Endothelial cell of umbilical vein (primary cell): ENCODE results near the gene BIRC2. TPM values are rescaled to one million over a fixed set of nuclear protein-coding genes. Genes with fewer than 3 reads are reported as not detected.

ENCODE experiments used
- BruUV-seq: library from RNA; stranded (reverse); fragments of 400-500 nt; replicated peaks from 2 replicates; lab custom pipeline; 2021; lab: Mats Ljungman, UMichigan
- CTCF ChIA-PET: fragments of 300-600, 350-600 bp; sonication (Branson Sonifier 250); formaldehyde crosslinking; loops from one replicate; lab custom pipeline; 2021; ENCODE audit warnings: antibody characterized with exemption, inconsistent platforms; lab: Charles Lee
- POLR2A ChIA-PET: fragments of 300-600, 350-600 bp; sonication (Branson Sonifier 250); formaldehyde crosslinking; loops from one replicate; lab custom pipeline; 2021; ENCODE audit warnings: antibody characterized with exemption, inconsistent platforms; lab: Charles Lee
- DNase-seq: peaks from one replicate; pipeline ENCODE4 v3.0.0-alpha.2; 2011; ENCODE audit warnings: low read depth, low spot score
- FAIRE-seq: peaks from 2 replicates; lab custom pipeline; 2011; peaks lifted over from hg19 to GRCh38; lab: Jason Lieb, UNC
- H2AFZ ChIP-seq: 2 replicates; pipeline ENCODE4 v1.6.0; 2012; ENCODE audit warnings: low read depth, low read length, control low read depth, inconsistent platforms
- H3K27ac ChIP-seq: 2 replicates; pipeline ENCODE4 v1.5.1; 2011; ENCODE audit warnings: low read depth, mild to moderate bottlenecking, control low read depth, low read length, moderate library complexity; ENCODE audit not compliant: insufficient read depth
- H3K27me3 ChIP-seq, 2 experiments: 2 replicates each; pipeline versions ENCODE4 v1.6.0 to v1.6.1; 2011; ENCODE audit warnings: low read length in 2 of 2, mixed read lengths in 1 of 2; ENCODE audit not compliant: control insufficient read depth in 2 of 2, insufficient read depth in 2 of 2
- H3K36me3 ChIP-seq, 2 experiments: 2 replicates in 1 of 2; 3 replicates in 1 of 2; pipeline ENCODE4 v1.5.1; 2011; ENCODE audit warnings: low read length in 2 of 2, mild to moderate bottlenecking in 1 of 2, moderate library complexity in 1 of 2; ENCODE audit not compliant: control insufficient read depth in 2 of 2, insufficient read depth in 2 of 2; ENCODE audit errors: extremely low read depth in 1 of 2
- H3K4me1 ChIP-seq: 3 replicates; pipeline ENCODE4 v1.5.1; 2011; ENCODE audit warnings: mild to moderate bottlenecking, low read length; ENCODE audit not compliant: control insufficient read depth, insufficient read depth; ENCODE audit errors: extremely low read depth
- H3K4me2 ChIP-seq: 2 replicates; pipeline ENCODE4 v1.6.1; 2011; ENCODE audit warnings: low read length, control low read depth, mixed read lengths; ENCODE audit not compliant: insufficient read depth
- H3K4me3 ChIP-seq, 3 experiments: fragments of 200-600 bp in 1 of 3; sonication (generic), shearing (Covaris generic) in 1 of 3; replicated peaks in 1 of 3; 2 replicates each; pipeline ENCODE4 v1.5.1; 2011 to 2016; ENCODE audit warnings: control low read depth in 3 of 3, low read length in 3 of 3, mild to moderate bottlenecking in 2 of 3, inconsistent platforms in 1 of 3, low read depth in 1 of 3, moderate library complexity in 1 of 3; ENCODE audit not compliant: insufficient read depth in 1 of 3
- H3K79me2 ChIP-seq: 2 replicates; pipeline ENCODE4 v1.6.0; 2012; ENCODE audit warnings: low read length, inconsistent platforms; ENCODE audit not compliant: control insufficient read depth, insufficient read depth
- H3K9ac ChIP-seq: replicated peaks from 2 replicates; pipeline ENCODE3; 2011; ENCODE audit warnings: low read length, control low read depth; ENCODE audit not compliant: insufficient read depth; ENCODE audit errors: extremely low read depth
- H3K9me1 ChIP-seq: replicated peaks from 3 replicates; pipeline ENCODE4 v1.6.0; 2011; ENCODE audit warnings: mild to moderate bottlenecking, low read length; ENCODE audit not compliant: control insufficient read depth, insufficient read depth; ENCODE audit errors: extremely low read depth
- H3K9me3 ChIP-seq: replicated peaks from 2 replicates; pipeline ENCODE4 v1.5.1; 2012; ENCODE audit warnings: low read length, inconsistent platforms; ENCODE audit not compliant: control insufficient read depth, insufficient read depth
- H4K20me1 ChIP-seq: replicated peaks from 2 replicates; pipeline ENCODE3; 2011; ENCODE audit warnings: mild to moderate bottlenecking, low read length; ENCODE audit not compliant: control insufficient read depth, insufficient read depth; ENCODE audit errors: extremely low read depth
- FOS ChIP-seq: IDR thresholded peaks from 2 replicates; pipeline ENCODE4 v1.6.1; 2011; ENCODE audit warnings: mild to moderate bottlenecking, low read length, moderate library complexity, borderline replicate concordance; ENCODE audit not compliant: insufficient read depth
- GATA2 ChIP-seq: IDR thresholded peaks from 2 replicates; pipeline ENCODE4 v1.7.0; 2011; ENCODE audit warnings: low read depth, mild to moderate bottlenecking, moderate library complexity, mixed read lengths, low read length; ENCODE audit not compliant: insufficient read length, insufficient read depth
- JUN ChIP-seq: IDR thresholded peaks from 2 replicates; pipeline ENCODE4 v1.6.1; 2011; ENCODE audit warnings: borderline replicate concordance, low read depth; ENCODE audit not compliant: insufficient read length, insufficient read depth
- MAX ChIP-seq: IDR thresholded peaks from 2 replicates; pipeline ENCODE4 v1.6.1; 2011; ENCODE audit not compliant: insufficient read depth, insufficient read length
- MYC ChIP-seq: IDR thresholded peaks from one replicate; pipeline ENCODE4 v1.6.1; 2011; ENCODE audit warnings: mild to moderate bottlenecking, low read depth, low read length
- POLR2A ChIP-seq: IDR thresholded peaks from 2 replicates; pipeline ENCODE4 v1.6.1; 2012; ENCODE audit warnings: low read depth, mild to moderate bottlenecking, control low read depth, low read length
- POLR2AphosphoS5 ChIP-seq: IDR thresholded peaks from 2 replicates; pipeline ENCODE4 v1.6.1; 2012; ENCODE audit warnings: low read depth, mild to moderate bottlenecking, control low read depth, low read length, moderate library complexity; ENCODE audit not compliant: insufficient read depth
- dilution Hi-C: fragments of 300-500 bp; cut with MboI; formaldehyde crosslinking; loops from one replicate; pipeline ENCODE4 v1.15.0; 2019; ENCODE audit warnings: low sequenced_read_pairs; ENCODE audit not compliant: extremely low pct_ligation_motif_present
- intact Hi-C: fragments of 100-400 bp; cut with micrococcal nuclease; formaldehyde crosslinking; loops from one replicate; pipeline ENCODE4 v1.10.0; 2022
- polyA plus RNA-seq, 4 experiments: library from polyadenylated mRNA; depleted of rRNA in 3 of 4; stranded (reverse) in 3 of 4; unstranded in 1 of 4; fragments of >200 nt; gene quantifications; 2 replicates each; pipeline versions ENCODE4 v1.2.1 to v1.2.3, GENCODE V29; 2011 to 2012; ENCODE audit warnings: missing spikeins in 1 of 4
- total RNA-seq: library from RNA; stranded (reverse); gene quantifications from 2 replicates; pipeline ENCODE4 v1.2.3, GENCODE V29; 2021
- TF ChIP-seq, protein P1 (sequence below), 2 donors: IDR thresholded peaks; 1 replicate in 1 of 2; 2 replicates in 1 of 2; pipeline ENCODE4 v1.5.1; 2011; ENCODE audit warnings: low read length in 2 of 2, mild to moderate bottlenecking in 2 of 2, moderate library complexity in 2 of 2, control low read depth in 1 of 2, inconsistent platforms in 1 of 2, low read depth in 1 of 2; ENCODE audit not compliant: insufficient read depth in 1 of 2; ENCODE audit errors: extremely low read depth in 1 of 2

Gene BIRC2
- total and polyA plus RNA-seq, 2 donors (not counting 3 experiments of a cell fraction or from before 2014, with no cell fraction given), result 42.8 to 47.3 TPM

- Histone ChIP-seq H3K4me3 (no peak overlapping the region), H3K36me3 (no peaks in the 10 kb centered on the region), H2AFZ (no peak overlapping the region), H3K27ac (no peak overlapping the region), H3K9me1 (no peaks in the 10 kb centered on the region), H3K9ac (no peak overlapping the region), H3K4me1 (peaks cover 6% of the 10 kb centered on the region), H3K4me2 (no peak overlapping the region), H4K20me1 (no peaks in the 10 kb centered on the region), H3K27me3 (no peaks in the 10 kb centered on the region), H3K79me2 (no peaks in the 10 kb centered on the region), H3K9me3 (no peaks in the 10 kb centered on the region)
- DNase-seq (no peak), FAIRE-seq (no peak)
- intact Hi-C loops, result no loop called here
- TF ChIP-seq, protein P1, sequence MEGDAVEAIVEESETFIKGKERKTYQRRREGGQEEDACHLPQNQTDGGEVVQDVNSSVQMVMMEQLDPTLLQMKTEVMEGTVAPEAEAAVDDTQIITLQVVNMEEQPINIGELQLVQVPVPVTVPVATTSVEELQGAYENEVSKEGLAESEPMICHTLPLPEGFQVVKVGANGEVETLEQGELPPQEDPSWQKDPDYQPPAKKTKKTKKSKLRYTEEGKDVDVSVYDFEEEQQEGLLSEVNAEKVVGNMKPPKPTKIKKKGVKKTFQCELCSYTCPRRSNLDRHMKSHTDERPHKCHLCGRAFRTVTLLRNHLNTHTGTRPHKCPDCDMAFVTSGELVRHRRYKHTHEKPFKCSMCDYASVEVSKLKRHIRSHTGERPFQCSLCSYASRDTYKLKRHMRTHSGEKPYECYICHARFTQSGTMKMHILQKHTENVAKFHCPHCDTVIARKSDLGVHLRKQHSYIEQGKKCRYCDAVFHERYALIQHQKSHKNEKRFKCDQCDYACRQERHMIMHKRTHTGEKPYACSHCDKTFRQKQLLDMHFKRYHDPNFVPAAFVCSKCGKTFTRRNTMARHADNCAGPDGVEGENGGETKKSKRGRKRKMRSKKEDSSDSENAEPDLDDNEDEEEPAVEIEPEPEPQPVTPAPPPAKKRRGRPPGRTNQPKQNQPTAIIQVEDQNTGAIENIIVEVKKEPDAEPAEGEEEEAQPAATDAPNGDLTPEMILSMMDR (IDR thresholded peaks at IDR 0.05; ENCODE audit: extremely low read depth in 1 of 2, insufficient read depth in 1 of 2, low read depth in 1 of 2, low read length in 2 of 2), result no peak
- TF ChIP-seq GATA2 (no peak), FOS (no peak), POLR2A (no peak), JUN (no peak), MYC (no peak), MAX (no peak), POLR2AphosphoS5 (no peak)
- BruUV-seq, result no TSS peak
- CTCF ChIA-PET, result no interaction called here
- dilution Hi-C loops, result no loop called here
- POLR2A ChIA-PET, result no interaction called here
Measured at GRCh38 chr11:102319544-102319943, 27.5 kb upstream of the BIRC2 start.
